ENCODE data around the gene SSC4D.

GRCh38 chr7:76368190-76368589, 41.3 kb downstream of the SSC4D start:
- no peak for TF ChIP-seq POLR2AphosphoS5 (IDR thresholded peaks at IDR 0.05)
- no peak for TF ChIP-seq CTCF (IDR thresholded peaks at IDR 0.05; ENCODE audit: poor library complexity, severe bottlenecking)
- TF ChIP-seq EP300 (conservative IDR thresholded peaks at IDR 0.05; ENCODE audit: poor library complexity, severe bottlenecking), result no peak
- TF ChIP-seq RAD21 (conservative IDR thresholded peaks at IDR 0.05), result no peak
- TF ChIP-seq REST (IDR thresholded peaks at IDR 0.05; ENCODE audit: borderline replicate concordance), result no peak
- no peak for TF ChIP-seq EZH2 (IDR thresholded peaks at IDR 0.05; ENCODE audit: borderline replicate concordance, insufficient read depth, low read length, poor library complexity, severe bottlenecking)
